ENCODE measurements around the gene ZSWIM4. TPM values are rescaled to one million over a fixed set of nuclear protein-coding genes. Genes with fewer than 3 reads are reported as not detected.
"Not testable (repeated sequence)": the region's sequence is repeated elsewhere in the genome, so short reads cannot be mapped to it uniquely, and the experiment has no call there.

The ZSWIM4 gene
- polyA plus RNA-seq, 3 donors from 2014 or later: 0.62 to 1.2 TPM; not detected in 1

DNA sequence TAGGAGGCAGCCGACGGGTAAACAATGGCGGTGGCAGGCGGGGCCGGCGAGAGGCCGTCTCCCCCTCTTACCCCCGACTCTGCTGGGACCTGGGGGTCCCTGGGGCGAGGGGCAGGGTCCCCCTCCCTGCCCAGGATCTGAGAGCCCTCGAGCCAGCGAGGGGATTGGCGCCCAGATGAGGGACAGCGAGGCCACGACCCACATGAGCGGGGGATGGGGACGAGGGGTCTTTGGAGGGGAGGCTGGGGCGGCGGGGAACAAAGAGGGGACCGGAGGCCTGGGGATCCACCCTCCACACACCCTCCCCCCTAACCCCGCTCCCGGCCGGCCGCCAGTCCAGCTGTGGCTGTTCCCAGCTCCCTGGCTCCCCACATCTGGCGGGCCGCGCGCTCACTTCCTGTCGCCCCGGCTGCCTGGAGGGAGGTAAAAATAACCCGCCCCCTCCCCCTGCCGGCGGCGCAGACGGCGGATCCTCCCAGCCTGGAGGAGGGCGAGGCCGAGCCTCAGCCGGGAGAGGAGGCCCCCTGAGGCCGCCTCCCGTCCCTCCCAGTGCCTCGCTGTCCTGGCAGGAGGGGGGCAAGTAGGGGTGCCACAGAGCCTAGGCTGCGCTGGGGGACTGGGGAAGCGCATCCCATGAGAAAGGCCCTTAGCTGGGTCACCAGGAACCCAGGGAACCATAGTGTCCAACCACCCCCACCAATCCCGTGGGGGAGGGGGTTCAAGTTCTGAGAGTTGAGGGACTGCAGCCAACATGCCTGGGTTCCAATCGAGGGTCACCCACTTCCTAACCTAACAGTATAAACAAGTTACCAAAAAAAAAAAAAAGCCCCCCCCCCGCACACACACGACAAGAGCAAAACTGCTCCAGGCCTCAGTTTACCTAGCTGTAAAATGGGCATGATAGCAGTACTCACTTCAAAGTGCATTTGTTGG lies 52.4 kb downstream of the ZSWIM4 start:
- peaks cover 48 to 49% of the 10 kb centered on the region in 2 donors for H3K4me1 Mint-ChIP-seq
- peaks cover 38 to 43% (median 39%) of the 10 kb centered on the region in 3 donors for H3K27me3 Mint-ChIP-seq (ENCODE audit: low read depth in 3 of 3)
- peak overlapping the region; percentile 99 to 100 (median 100) for H3K27ac Mint-ChIP-seq
- H3K9me3 Mint-ChIP-seq: peaks cover 0 to 1% (median 0%) of the 10 kb centered on the region in 6 donors
- no peaks in the 10 kb centered on the region for H3K36me3 Mint-ChIP-seq
- peak overlapping the region; percentile 76 to 88 (median 87) for H3K4me3 Mint-ChIP-seq
- DNase-seq: peak; percentile 76 to 81 (median 78)

DNA sequence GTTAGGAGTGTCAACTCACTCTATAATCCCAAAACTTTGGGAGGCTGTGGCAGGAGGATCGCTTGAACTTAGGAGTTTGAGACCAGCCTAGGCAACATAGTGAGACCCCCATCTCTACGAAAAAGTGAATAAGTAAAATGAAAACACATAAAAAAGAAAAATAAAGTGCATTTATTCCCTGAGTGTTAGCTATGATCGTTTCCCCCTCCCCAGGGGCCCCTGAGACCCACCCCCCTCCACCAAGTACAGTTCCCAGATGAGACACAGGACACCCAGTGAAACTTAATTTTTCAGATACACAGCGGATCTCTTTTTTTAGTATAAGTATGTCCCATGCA lies 53.1 kb downstream of the ZSWIM4 start:
- Mint-ChIP-seq H3K27ac (peak overlapping the region in 5 of 6 donors; percentile 91 to 100 (median 99)), H3K27me3 (ENCODE audit: low read depth in 3 of 3) (peaks cover 36 to 38% (median 37%) of the 10 kb centered on the region in 3 donors), H3K4me1 (peaks cover 45 to 49% of the 10 kb centered on the region in 2 donors), H3K4me3 (peak overlapping the region in 1 of 5 donors; percentile 43), H3K36me3 (no peaks in the 10 kb centered on the region), H3K9me3 (peaks cover 0 to 1% (median 0%) of the 10 kb centered on the region in 6 donors)
- no peak for DNase-seq

DNA sequence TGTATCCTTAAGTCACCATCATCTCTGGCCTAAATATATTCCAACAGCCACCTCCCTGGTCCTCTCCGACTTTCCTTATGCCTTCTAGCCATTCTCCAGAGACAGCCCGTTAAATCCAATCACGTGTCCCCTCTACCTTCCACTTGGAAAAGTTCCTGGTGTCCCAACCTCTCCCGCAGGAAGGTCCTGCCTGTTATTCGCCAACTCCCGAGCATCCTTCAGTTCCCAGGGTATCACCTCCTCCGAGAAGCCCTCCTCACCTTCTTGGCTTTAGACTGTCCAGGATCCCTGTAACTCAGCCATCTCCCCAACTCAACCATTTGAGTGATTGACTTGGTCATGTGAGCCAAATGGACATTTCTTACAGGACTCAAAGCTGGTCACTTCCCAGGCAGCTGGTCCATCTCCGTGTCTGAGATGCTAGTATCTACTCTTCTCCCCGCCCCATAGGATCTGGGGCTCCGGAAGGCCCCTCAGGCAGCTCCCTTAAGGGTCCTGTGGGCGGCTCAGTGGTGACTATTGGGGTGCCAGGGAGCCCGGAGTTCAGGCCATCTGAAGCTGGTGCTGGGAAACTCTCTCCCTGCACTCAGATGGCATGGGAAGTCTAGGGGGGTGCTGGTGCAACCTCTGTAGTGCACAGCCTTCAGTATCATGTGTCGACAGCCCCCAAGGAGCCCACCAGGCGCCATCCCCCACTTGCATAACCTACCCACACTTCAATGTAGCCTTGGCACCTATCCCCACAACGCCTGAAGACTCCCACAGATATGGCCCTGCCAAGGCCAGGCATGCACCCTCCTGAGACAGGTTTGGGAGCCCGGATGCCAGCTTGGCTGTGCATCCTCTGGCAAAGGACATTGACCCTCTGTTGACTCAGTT lies 53.8 kb downstream of the ZSWIM4 start:
- peak overlapping the region; percentile 84 to 100 (median 99) for H3K27ac Mint-ChIP-seq
- peaks cover 33 to 38% (median 35%) of the 10 kb centered on the region in 3 donors for H3K27me3 Mint-ChIP-seq (ENCODE audit: low read depth in 3 of 3)
- H3K4me3 Mint-ChIP-seq: peak overlapping the region; percentile 25 to 82 (median 44)
- peaks cover 43 to 49% of the 10 kb centered on the region in 2 donors for H3K4me1 Mint-ChIP-seq
- peaks cover 0 to 1% (median 0%) of the 10 kb centered on the region in 6 donors for H3K9me3 Mint-ChIP-seq
- peak in 1 of 3 donors; percentile 18 for DNase-seq
- H3K36me3 Mint-ChIP-seq: no peaks in the 10 kb centered on the region

DNA sequence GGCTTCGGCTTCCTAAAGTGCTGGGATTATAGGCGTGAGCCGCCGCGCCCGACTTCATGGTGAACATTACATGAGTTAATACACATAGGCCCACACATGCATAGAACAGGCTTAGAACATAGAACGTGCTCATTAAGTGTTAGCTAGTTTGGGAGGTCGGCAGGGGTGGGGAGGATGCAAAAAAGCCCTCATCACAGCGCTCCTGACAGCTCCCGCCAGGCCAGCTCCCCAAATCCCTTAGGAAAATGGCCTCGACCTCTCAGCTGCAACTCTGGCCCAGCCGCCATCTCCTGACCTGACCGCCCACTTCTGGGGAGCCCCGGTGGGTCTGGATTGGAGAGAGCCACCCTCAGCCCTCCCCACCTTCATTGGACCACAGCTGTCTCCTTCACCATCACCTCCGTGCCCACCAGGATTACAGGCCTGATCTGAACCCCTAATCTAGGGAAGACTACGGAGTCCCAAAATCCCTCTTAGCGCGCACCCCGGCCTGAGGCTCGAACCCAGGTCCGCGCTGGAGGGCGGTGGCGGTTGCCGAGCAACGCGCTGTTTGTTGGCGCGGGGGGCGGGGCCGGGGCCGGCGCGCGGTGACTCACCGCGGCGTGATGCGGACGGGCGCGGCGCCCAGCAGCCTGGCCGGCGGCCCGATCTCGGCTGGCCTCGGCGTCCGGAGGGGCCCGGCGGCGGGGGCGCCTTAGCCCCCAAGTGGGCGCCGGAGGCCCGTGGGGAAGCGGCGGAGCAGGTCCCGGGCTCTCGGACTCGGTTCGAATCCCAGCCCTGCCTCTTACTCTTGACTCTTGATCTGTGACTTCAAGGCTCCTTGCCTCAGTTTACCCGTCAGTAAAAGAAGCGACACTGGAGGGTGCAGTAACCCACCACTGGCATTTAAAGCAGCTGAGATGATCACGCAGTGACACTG lies 55.0 kb downstream of the ZSWIM4 start:
- peak; percentile 72 to 81 (median 76) for DNase-seq
- H3K27ac Mint-ChIP-seq: peak overlapping the region; percentile 91 to 99 (median 96)
- H3K4me1 Mint-ChIP-seq: peaks cover 33 to 39% of the 10 kb centered on the region in 2 donors
- H3K27me3 Mint-ChIP-seq (ENCODE audit: low read depth in 3 of 3): peaks cover 30 to 38% (median 35%) of the 10 kb centered on the region in 3 donors
- peak overlapping the region; percentile 55 to 91 (median 77) for H3K4me3 Mint-ChIP-seq
- peaks cover 0 to 1% (median 0%) of the 10 kb centered on the region in 6 donors for H3K9me3 Mint-ChIP-seq
- no peaks in the 10 kb centered on the region for H3K36me3 Mint-ChIP-seq

DNA sequence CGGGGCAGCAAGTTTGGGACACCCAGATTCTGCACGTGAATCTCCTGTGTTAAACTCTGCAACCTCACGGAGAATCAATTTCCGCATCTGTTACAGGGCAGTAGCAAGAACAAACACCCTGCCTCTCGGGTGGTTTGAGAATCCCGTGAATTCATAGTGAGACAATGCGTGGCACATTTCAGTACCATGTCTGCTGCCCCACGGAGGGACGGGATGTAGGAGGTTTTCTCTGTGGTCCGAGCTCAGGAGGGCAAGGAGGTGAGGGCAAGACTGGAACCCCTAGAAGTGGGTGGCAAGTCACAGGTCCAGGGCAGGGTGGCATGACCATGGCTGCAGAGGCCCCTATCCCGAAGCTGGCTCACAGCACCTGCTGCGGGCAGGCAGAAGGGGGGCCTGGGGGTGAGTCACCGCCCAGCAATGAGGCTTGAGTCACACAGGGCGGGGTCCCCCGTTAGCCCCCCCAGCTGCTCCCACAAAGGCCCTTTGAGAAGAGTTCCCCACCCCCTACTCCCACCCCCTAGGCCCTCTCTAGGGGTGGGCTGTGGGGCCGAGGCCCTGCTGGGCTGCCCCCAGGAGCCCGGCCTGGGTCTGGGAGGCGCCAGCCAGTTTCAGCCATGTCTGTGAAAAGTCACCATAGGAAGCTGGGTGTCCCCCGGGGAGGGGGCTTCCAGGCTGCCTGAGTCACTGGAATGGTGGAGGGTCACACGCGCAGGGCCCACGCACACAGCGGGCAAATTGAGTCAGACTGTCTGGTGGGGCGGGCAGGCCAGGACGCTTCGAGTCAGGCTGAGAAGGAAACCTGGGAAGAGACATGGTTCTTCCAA lies 55.9 kb downstream of the ZSWIM4 start:
- H3K4me3 Mint-ChIP-seq: peak overlapping the region; percentile 55 to 91 (median 77)
- peak in 1 of 3 donors; percentile 66 for DNase-seq
- peak overlapping the region; percentile 91 to 99 (median 96) for H3K27ac Mint-ChIP-seq
- no peaks in the 10 kb centered on the region for H3K36me3 Mint-ChIP-seq
- no peaks in the 10 kb centered on the region for H3K9me3 Mint-ChIP-seq
- peaks cover 27 to 30% of the 10 kb centered on the region in 2 donors for H3K4me1 Mint-ChIP-seq
- H3K27me3 Mint-ChIP-seq (ENCODE audit: low read depth in 3 of 3): peaks cover 24 to 34% (median 31%) of the 10 kb centered on the region in 3 donors

DNA sequence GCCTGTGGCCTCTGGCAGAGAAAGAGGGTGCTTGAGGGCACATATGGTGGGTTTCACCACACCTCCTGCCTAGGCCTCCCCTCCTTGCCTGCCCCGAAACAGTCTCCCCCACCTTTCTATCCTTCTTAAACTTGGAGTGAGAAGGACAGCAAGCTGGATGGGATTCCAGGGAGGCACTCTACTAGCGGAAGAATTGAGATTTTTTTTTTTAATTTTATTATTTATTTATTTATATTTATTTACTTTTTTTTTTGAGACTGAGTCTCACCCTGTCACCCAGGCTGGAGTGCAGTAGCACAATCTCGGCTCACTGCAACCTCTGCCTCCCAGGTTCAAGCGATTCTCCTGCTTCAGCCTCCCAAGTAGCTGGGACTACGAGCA lies 56.5 kb downstream of the ZSWIM4 start:
- H3K36me3 Mint-ChIP-seq, H3K9me3 Mint-ChIP-seq, DNase-seq, H3K4me3 Mint-ChIP-seq: not testable (repeated sequence)
- Mint-ChIP-seq H3K4me1 (peaks cover 21 to 24% of the 10 kb centered on the region in 2 donors), H3K27ac (peak overlapping the region in 3 of 6 donors; percentile 62 to 76 (median 64)), H3K27me3 (ENCODE audit: low read depth in 3 of 3) (peaks cover 18 to 28% (median 25%) of the 10 kb centered on the region in 3 donors)

DNA sequence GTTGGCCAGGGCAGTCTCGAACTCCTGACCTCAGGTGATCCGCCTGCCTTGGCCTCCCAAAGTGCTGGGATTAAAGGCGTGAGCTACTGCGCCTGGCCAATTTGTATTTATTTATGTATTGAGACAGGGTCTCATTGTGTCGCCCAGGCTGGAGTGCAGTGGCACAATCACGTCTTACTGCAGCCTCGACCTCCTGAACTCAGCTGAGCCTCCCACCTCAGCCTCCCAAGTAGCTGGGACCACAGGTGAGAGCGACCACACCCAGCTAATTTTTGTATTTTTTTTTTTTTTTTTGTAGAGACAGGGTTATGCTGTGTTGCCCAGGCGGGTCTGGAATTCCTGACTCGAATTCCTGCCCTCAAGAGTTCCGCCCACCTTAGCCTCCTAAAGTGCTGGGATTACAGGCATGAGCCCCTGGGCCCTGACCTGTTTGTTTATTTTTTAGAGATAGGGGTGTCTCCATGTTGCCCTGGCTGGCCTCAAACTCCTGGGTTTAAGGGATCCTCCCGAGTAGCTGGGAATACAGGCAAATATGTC lies 57.0 kb downstream of the ZSWIM4 start:
- H3K36me3 Mint-ChIP-seq, H3K4me3 Mint-ChIP-seq, H3K9me3 Mint-ChIP-seq, DNase-seq: not testable (repeated sequence)
- Mint-ChIP-seq H3K4me1 (peaks cover 16 to 21% of the 10 kb centered on the region in 2 donors), H3K27ac (peak overlapping the region in 1 of 6 donors; percentile 49), H3K27me3 (ENCODE audit: low read depth in 3 of 3) (peaks cover 13 to 23% (median 20%) of the 10 kb centered on the region in 3 donors)

DNA sequence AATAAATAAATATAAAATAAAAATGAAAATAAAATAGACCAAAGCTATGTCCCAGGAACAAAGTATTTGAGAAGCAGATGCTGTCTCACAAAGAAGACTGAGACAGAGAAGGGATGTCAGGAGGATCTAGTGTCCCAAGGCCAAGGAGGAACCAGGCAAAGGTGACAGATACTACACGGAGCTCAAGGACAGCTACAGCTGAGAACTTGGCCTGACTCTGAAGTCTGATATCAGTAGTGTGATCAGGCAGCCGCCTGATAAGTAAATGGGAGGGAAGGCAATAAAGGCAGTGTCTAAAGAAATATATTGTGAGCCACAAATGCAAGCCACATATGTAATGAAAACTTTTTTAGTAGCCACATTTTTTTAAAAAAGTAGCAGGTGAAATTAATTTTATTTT lies 61.3 kb downstream of the ZSWIM4 start:
- Mint-ChIP-seq H3K27me3 (ENCODE audit: low read depth in 3 of 3) (peaks cover 0 to 2% (median 0%) of the 10 kb centered on the region in 3 donors), H3K9me3 (no peaks in the 10 kb centered on the region), H3K36me3 (no peaks in the 10 kb centered on the region), H3K4me3 (no peak overlapping the region), H3K4me1 (peaks cover 6 to 7% of the 10 kb centered on the region in 2 donors), H3K27ac (peak overlapping the region in 1 of 6 donors; percentile 88)
- no peak for DNase-seq

DNA sequence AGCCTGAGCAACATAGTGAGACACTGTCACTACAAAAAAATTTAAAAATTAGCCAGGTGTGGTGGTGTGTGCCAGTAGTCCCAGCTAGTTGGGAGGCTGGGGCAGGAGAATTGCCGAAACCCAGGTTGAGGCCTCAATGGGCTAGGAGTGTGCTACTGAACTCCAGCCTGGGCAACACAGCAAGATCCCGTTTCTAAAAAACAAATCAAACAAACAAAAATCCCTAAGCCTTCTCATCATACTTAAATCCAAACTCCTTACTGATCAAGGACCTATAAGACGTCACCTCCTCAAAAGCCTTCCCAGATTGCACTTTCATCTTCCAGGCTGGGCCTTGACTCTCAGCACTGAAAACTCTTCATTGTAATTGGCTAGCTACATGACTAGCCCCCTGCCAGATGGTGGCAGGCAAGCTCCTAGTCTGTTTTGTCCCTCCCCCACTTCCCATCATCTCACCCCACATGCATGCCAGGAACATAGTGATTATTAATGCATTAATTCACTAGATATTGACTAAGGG lies 64.2 kb downstream of the ZSWIM4 start:
- no peaks in the 10 kb centered on the region for H3K36me3 Mint-ChIP-seq
- H3K4me3 Mint-ChIP-seq: no peak overlapping the region
- peak overlapping the region in 5 of 6 donors; percentile 9 to 62 (median 16) for H3K27ac Mint-ChIP-seq
- no peak for DNase-seq
- peaks cover 8 to 18% (median 17%) of the 10 kb centered on the region in 3 donors for H3K27me3 Mint-ChIP-seq (ENCODE audit: low read depth in 3 of 3)
- peaks cover 20 to 23% of the 10 kb centered on the region in 2 donors for H3K4me1 Mint-ChIP-seq
- H3K9me3 Mint-ChIP-seq: peaks cover 0 to 1% (median 0%) of the 10 kb centered on the region in 6 donors

DNA sequence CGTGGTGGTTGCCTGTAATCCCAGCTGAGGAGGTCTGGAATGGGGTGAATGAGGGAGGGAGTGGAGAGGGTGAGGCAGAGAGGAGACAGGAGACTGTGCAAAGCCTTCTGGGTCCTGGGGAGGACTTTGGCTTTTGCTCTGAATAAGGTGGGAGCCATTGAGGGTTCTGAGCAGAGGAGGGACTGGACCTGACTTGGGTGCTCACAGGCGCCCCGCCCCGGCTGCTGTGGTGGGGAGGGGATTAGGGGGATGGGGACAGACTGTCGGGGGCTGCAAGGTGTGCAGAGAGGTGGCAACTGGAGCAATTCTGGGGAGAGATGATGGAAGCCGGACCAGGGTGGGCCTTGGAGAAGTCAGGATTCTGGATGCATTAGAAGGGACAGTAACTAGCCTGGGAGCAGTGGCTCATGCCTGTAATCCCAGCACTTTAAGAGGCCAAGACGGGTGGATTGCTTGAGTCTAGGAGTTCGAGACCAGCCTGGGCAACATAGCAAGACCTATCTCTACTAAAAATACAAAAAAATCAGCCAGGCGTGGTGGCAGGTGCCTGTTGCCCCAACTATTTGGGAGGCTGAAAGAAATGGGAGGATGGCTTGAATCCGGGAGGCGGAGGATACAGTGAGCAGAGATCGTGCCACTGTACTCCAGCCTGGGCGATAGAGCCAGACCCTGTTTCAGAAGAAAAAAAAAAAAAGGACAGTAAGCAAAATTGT lies 65.6 kb downstream of the ZSWIM4 start:
- Mint-ChIP-seq H3K36me3 (no peaks in the 10 kb centered on the region), H3K27me3 (ENCODE audit: low read depth in 3 of 3) (peaks cover 8 to 21% (median 19%) of the 10 kb centered on the region in 3 donors), H3K9me3 (peaks cover 0 to 1% (median 0%) of the 10 kb centered on the region in 6 donors), H3K4me1 (peaks cover 23 to 27% of the 10 kb centered on the region in 2 donors), H3K4me3 (peak overlapping the region; percentile 92 to 97 (median 94)), H3K27ac (peak overlapping the region; percentile 96 to 100 (median 98))
- no peak for DNase-seq

DNA sequence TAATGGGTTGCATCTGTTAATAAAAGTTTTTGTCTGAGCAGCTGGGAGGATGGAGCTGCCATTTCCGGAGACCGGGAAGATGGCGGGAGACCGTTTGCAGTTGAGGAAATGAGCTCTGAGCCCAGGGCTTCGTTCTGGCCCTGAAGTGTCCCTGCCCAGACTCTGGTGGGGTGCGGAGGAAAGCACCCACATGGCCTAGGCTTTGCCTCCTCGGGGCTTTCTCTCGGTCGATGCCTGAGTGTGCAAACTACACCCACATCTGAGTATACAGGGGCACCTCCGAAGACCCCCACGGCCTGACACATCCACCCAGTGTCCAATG lies 66.1 kb downstream of the ZSWIM4 start:
- peak overlapping the region; percentile 92 to 97 (median 94) for H3K4me3 Mint-ChIP-seq
- H3K27me3 Mint-ChIP-seq (ENCODE audit: low read depth in 3 of 3): peaks cover 10 to 23% (median 22%) of the 10 kb centered on the region in 3 donors
- H3K36me3 Mint-ChIP-seq: no peaks in the 10 kb centered on the region
- peaks cover 0 to 1% (median 0%) of the 10 kb centered on the region in 6 donors for H3K9me3 Mint-ChIP-seq
- DNase-seq: no peak
- H3K27ac Mint-ChIP-seq: peak overlapping the region; percentile 96 to 100 (median 98)
- peaks cover 27 to 31% of the 10 kb centered on the region in 2 donors for H3K4me1 Mint-ChIP-seq

Measured in immature natural killer cell (primary cell).